ENCODE measurements around the gene STX5. TPM values are rescaled to one million over a fixed set of nuclear protein-coding genes. Genes with fewer than 3 reads are reported as not detected.

The STX5 gene, protein sequence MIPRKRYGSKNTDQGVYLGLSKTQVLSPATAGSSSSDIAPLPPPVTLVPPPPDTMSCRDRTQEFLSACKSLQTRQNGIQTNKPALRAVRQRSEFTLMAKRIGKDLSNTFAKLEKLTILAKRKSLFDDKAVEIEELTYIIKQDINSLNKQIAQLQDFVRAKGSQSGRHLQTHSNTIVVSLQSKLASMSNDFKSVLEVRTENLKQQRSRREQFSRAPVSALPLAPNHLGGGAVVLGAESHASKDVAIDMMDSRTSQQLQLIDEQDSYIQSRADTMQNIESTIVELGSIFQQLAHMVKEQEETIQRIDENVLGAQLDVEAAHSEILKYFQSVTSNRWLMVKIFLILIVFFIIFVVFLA
- 30.0 and 39.9 TPM in 2 replicates for total RNA-seq (2014; rRNA removed; shearing (Covaris generic); ENCODE audit: low replicate concordance)

- Histone ChIP-seq H3K4me1 (ENCODE audit: low read length) (peaks cover 25% of the 10 kb centered on the region), H3K9me2 (replicated peaks; ENCODE audit: insufficient read depth, low read length) (no peaks in the 10 kb centered on the region), H3K79me2 (ENCODE audit: low read length) (peaks cover 31% of the 10 kb centered on the region), H3K27me3 (ENCODE audit: low read length) (no peaks in the 10 kb centered on the region), H3K4me3 (ENCODE audit: low read length) (peak within 1 kb of the TSS; percentile 95), H3K9ac (ENCODE audit: low read length) (peak within 1 kb of the TSS; percentile 92), H4K20me1 (ENCODE audit: insufficient read depth, low read depth, low read length) (peaks cover 4% of the 10 kb centered on the region; the same call in 1 of the 2 replicates), H3K9me3 (ENCODE audit: low read length) (no peaks in the 10 kb centered on the region), H3K36me3 (ENCODE audit: insufficient read depth, low read length) (peaks cover 24% of the 10 kb centered on the region), H2AFZ (ENCODE audit: low read length) (peak within 1 kb of the TSS; percentile 70; the same call in 1 of the 2 replicates), H3K4me2 (ENCODE audit: low read depth, low read length, poor library complexity, severe bottlenecking) (peak within 1 kb of the TSS; percentile 91), H3K27ac (ENCODE audit: low read length) (0 out of 2 replicates have a peak within 1 kb of the TSS, but pooled peaks have one; percentile 44)
- peak; percentile 99 for DNase-seq
Observed at GRCh38 chr11:62831520-62832335, at the start of gene STX5. STX5 (minus strand) TSS chr11:62832051; CDS start chr11:62831243, 808 bp downstream.

DNA sequence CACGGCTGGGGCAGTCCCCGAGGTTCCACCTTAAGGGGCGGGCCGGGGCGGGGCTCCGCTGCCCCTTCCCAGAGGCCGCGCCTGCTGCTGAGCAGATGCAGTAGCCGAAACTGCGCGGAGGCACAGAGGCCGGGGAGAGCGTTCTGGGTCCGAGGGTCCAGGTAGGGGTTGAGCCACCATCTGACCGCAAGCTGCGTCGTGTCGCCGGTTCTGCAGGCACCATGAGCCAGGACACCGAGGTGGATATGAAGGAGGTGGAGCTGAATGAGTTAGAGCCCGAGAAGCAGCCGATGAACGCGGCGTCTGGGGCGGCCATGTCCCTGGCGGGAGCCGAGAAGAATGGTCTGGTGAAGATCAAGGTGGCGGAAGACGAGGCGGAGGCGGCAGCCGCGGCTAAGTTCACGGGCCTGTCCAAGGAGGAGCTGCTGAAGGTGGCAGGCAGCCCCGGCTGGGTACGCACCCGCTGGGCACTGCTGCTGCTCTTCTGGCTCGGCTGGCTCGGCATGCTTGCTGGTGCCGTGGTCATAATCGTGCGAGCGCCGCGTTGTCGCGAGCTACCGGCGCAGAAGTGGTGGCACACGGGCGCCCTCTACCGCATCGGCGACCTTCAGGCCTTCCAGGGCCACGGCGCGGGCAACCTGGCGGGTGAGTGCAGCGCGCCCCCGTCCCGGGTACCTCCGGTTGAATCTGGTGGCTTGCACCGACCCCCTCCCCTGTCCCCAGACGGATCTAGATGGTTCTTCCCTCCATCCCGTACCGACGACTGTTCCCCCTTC lies 49.1 kb upstream of the STX5 start, which contains the start of gene SLC3A2:
Gene SLC3A2, plus strand, starts transcription at position 94 of the 776 bp plus-strand sequence. Its CDS starts 128 bp downstream, at position 222.
- peaks cover 32% of the 10 kb centered on the region for H3K79me2 ChIP-seq (ENCODE audit: low read length)

DNA sequence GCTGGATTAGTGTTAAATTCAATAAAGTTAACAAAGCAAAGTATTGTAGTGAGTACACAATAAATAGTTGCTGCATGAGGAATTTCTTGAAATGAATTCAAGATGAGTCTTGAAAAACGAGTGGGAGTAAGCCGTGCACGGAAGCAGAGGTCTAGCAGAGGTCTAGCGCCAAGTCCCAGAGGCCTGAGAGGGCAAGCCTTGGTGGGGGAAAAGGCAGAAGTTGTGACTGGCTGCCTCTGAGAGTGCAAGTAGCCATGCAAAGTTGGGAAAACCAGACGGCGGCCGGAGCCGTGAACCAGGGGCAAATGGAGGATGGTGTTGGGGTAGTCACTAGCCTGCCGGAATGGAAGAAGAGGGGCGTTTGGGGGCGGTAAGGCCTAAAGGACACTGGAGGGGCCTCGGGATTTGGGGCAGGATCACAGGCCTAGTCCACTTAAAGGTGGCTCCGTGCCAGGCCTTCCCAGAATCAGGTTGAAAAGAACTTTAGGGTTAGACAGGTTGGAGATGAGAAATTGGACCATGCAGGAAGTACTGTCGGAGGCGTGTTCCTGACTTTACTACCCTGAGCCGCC lies 48.5 kb upstream of the STX5 start:
- Histone ChIP-seq H2AFZ (ENCODE audit: low read length) (no peak overlapping the region), H3K9me3 (ENCODE audit: low read length) (no peaks in the 10 kb centered on the region), H3K36me3 (ENCODE audit: insufficient read depth, low read length) (peaks cover 40% of the 10 kb centered on the region), H3K9me2 (replicated peaks; ENCODE audit: insufficient read depth, low read length) (no peaks in the 10 kb centered on the region), H3K4me2 (ENCODE audit: low read depth, low read length, poor library complexity, severe bottlenecking) (peak overlapping the region; percentile 96), H3K79me2 (ENCODE audit: low read length) (peaks cover 35% of the 10 kb centered on the region), H4K20me1 (ENCODE audit: insufficient read depth, low read depth, low read length) (peaks cover 4% of the 10 kb centered on the region; the same call in 1 of the 2 replicates), H3K4me1 (ENCODE audit: low read length) (peaks cover 31% of the 10 kb centered on the region), H3K27ac (ENCODE audit: low read length) (peak overlapping the region; percentile 89), H3K4me3 (ENCODE audit: low read length) (peak overlapping the region; percentile 73), H3K9ac (ENCODE audit: low read length) (peak overlapping the region; percentile 89), H3K27me3 (ENCODE audit: low read length) (no peaks in the 10 kb centered on the region)
- peak; percentile 66 for DNase-seq

More for the DNA sequence above, 49.1 kb upstream of the STX5 start, which contains the start of gene SLC3A2:
- peak within 1 kb of the TSS; percentile 89 for H3K27ac ChIP-seq (ENCODE audit: low read length)
- H3K36me3 ChIP-seq (ENCODE audit: insufficient read depth, low read length): peaks cover 40% of the 10 kb centered on the region
- no peak within 1 kb of the TSS for H2AFZ ChIP-seq (ENCODE audit: low read length)
- no peaks in the 10 kb centered on the region for H3K27me3 ChIP-seq (ENCODE audit: low read length)
- peaks cover 31% of the 10 kb centered on the region for H3K4me1 ChIP-seq (ENCODE audit: low read length)
- no peaks in the 10 kb centered on the region for H3K9me2 ChIP-seq (replicated peaks; ENCODE audit: insufficient read depth, low read length)
- H4K20me1 ChIP-seq (ENCODE audit: insufficient read depth, low read depth, low read length): peaks cover 9% of the 10 kb centered on the region; the same call in 1 of the 2 replicates
- peak within 1 kb of the TSS; percentile 89 for H3K9ac ChIP-seq (ENCODE audit: low read length)
- H3K4me3 ChIP-seq (ENCODE audit: low read length): peak within 1 kb of the TSS; percentile 73
- no peaks in the 10 kb centered on the region for H3K9me3 ChIP-seq (ENCODE audit: low read length)
- H3K4me2 ChIP-seq (ENCODE audit: low read depth, low read length, poor library complexity, severe bottlenecking): peak within 1 kb of the TSS; percentile 96
- peak; percentile 94 for DNase-seq

GRCh38 chr11:62879235-62879978 lies 47.6 kb upstream of the STX5 start:
- Histone ChIP-seq H3K4me3 (ENCODE audit: low read length) (peak overlapping the region; percentile 73; the same call in 1 of the 2 replicates), H3K36me3 (ENCODE audit: insufficient read depth, low read length) (peaks cover 37% of the 10 kb centered on the region), H2AFZ (ENCODE audit: low read length) (no peak overlapping the region), H3K4me1 (ENCODE audit: low read length) (peaks cover 31% of the 10 kb centered on the region), H3K9me2 (replicated peaks; ENCODE audit: insufficient read depth, low read length) (no peaks in the 10 kb centered on the region), H4K20me1 (ENCODE audit: insufficient read depth, low read depth, low read length) (no peaks in the 10 kb centered on the region), H3K9me3 (ENCODE audit: low read length) (no peaks in the 10 kb centered on the region), H3K4me2 (ENCODE audit: low read depth, low read length, poor library complexity, severe bottlenecking) (peak overlapping the region; percentile 96), H3K79me2 (ENCODE audit: low read length) (peaks cover 44% of the 10 kb centered on the region), H3K9ac (ENCODE audit: low read length) (peak overlapping the region; percentile 89), H3K27me3 (ENCODE audit: low read length) (no peaks in the 10 kb centered on the region), H3K27ac (ENCODE audit: low read length) (peak overlapping the region; percentile 89)
- DNase-seq: peak; percentile 39

- Histone ChIP-seq H3K27me3 (ENCODE audit: low read length) (no peaks in the 10 kb centered on the region), H3K27ac (ENCODE audit: low read length) (no peak overlapping the region), H3K4me1 (ENCODE audit: low read length) (peaks cover 16% of the 10 kb centered on the region), H3K79me2 (ENCODE audit: low read length) (peaks cover 42% of the 10 kb centered on the region), H3K36me3 (ENCODE audit: insufficient read depth, low read length) (peaks cover 14% of the 10 kb centered on the region; the same call in 1 of the 2 replicates), H2AFZ (ENCODE audit: low read length) (no peak overlapping the region), H3K4me2 (ENCODE audit: low read depth, low read length, poor library complexity, severe bottlenecking) (no peak overlapping the region), H3K4me3 (ENCODE audit: low read length) (no peak overlapping the region), H4K20me1 (ENCODE audit: insufficient read depth, low read depth, low read length) (no peaks in the 10 kb centered on the region), H3K9me2 (replicated peaks; ENCODE audit: insufficient read depth, low read length) (no peaks in the 10 kb centered on the region), H3K9ac (ENCODE audit: low read length) (no peak overlapping the region), H3K9me3 (ENCODE audit: low read length) (no peaks in the 10 kb centered on the region)
- DNase-seq: no peak
Observed at GRCh38 chr11:62876712-62877111, 44.9 kb upstream of the STX5 start.

DNA sequence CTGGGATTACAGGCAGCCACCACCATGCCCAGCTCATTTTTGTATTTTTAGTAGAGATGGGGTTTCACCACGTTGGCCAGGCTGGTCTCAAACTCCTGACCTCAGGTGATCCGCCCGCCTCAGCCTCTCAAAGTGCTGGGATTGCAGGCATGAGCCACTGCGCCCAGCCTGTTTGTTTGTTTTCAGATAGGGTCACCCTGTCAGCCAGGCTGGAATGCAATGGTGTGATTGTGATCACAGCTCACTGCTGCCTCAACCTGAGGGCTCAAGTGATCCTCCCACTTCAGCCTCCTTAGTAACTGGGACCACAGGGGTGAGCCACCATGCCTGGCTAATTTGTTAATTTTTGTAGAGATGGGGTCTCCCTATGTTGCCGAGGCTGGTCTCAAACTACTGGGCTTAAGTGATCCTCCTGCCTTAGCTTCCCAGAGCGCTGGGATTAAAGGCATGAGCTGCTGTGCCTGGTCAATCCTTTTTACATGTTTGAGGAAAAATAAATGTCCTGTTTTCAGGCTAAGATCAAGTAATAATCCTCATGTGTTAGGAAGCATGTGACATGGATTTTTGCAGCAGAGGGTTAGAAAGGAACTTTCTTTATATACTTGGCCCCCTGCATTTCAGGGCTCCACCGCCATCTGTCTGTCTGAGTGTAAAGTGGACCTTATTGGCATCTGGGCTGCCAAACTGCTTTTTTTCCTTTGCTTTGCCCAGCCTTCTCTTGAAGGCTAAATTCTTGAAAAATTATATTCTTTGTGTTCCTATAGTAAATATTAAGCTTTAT lies 44.0 kb upstream of the STX5 start:
- Histone ChIP-seq H3K4me2 (ENCODE audit: low read depth, low read length, poor library complexity, severe bottlenecking) (no peak overlapping the region), H3K36me3 (ENCODE audit: insufficient read depth, low read length) (peaks cover 14% of the 10 kb centered on the region; the same call in 1 of the 2 replicates), H3K79me2 (ENCODE audit: low read length) (peaks cover 38% of the 10 kb centered on the region), H3K9me3 (ENCODE audit: low read length) (no peaks in the 10 kb centered on the region), H4K20me1 (ENCODE audit: insufficient read depth, low read depth, low read length) (no peaks in the 10 kb centered on the region), H3K4me3 (ENCODE audit: low read length) (no peak overlapping the region), H2AFZ (ENCODE audit: low read length) (no peak overlapping the region), H3K9ac (ENCODE audit: low read length) (no peak overlapping the region), H3K4me1 (ENCODE audit: low read length) (peaks cover 14% of the 10 kb centered on the region), H3K27me3 (ENCODE audit: low read length) (no peaks in the 10 kb centered on the region), H3K27ac (ENCODE audit: low read length) (no peak overlapping the region), H3K9me2 (replicated peaks; ENCODE audit: insufficient read depth, low read length) (no peaks in the 10 kb centered on the region)
- peak; percentile 40 for DNase-seq
